Pancreas (tissue), 10 donors: ENCODE data around the gene KCNIP1. TPM values are rescaled to one million over a fixed set of nuclear protein-coding genes. Genes with fewer than 3 reads are reported as not detected.

ENCODE experiments used
- ATAC-seq, 4 donors: fragments of 200-7000 bp; cut with Tn5 transposase; one replicate each; pipeline versions ENCODE4 v1.8.0 to v1.9.1; 2020; ENCODE audit warnings: mild to moderate bottlenecking in 4 of 4, moderate library complexity in 4 of 4
- DNase-seq, 6 donors: peaks; one replicate each; pipeline ENCODE4 v3.0.0-alpha.2; 2020
- FAIRE-seq: peaks from 2 replicates; lab custom pipeline; 2012; peaks lifted over from hg19 to GRCh38; lab: Jason Lieb, UNC
- H3K27ac ChIP-seq, 4 donors: fragments of 200-600 bp; sonication (generic); 1 replicate in 3 of 4; 2 replicates in 1 of 4; pipeline versions ENCODE4 v1.5.0 to v1.8.0; 2020
- H3K27me3 ChIP-seq, 4 donors: fragments of 200-600 bp; one replicate each; pipeline ENCODE4 v1.8.0; 2021
- H3K36me3 ChIP-seq, 3 donors: fragments of 200-600 bp; sonication (generic) in 1 of 3; one replicate each; pipeline versions ENCODE4 v1.5.0 to v1.8.0; 2020 to 2021
- H3K4me1 ChIP-seq, 3 donors: fragments of 200-600 bp; one replicate each; pipeline ENCODE4 v1.8.0; 2021
- H3K4me3 ChIP-seq, 4 donors: fragments of 200-600 bp; sonication (generic) in 2 of 4; one replicate each; pipeline versions ENCODE4 v1.5.0 to v1.8.0; 2020 to 2021
- H3K9me3 ChIP-seq, 4 donors: fragments of 200-600 bp; one replicate each; pipeline ENCODE4 v1.8.0; 2021
- WGBS, 2 donors: extraction: QIAGEN DNeasy Blood & Tissue Kit; methylation state at CpG; one replicate each; pipeline ENCODE4 v1.1.7; 2013; 5-methylcytosine and 5-hydroxymethylcytosine counted together
- intact Hi-C, 3 donors: fragments of 100-400 bp; cut with DNase I; formaldehyde crosslinking; loops; one replicate each; pipeline versions ENCODE4 v1.11.1 to v1.14.2; 2022
- polyA plus RNA-seq, 2 donors: library from polyadenylated mRNA; stranded (reverse); fragments of 200-250 nt; gene quantifications; one replicate each; pipeline ENCODE4 v1.2.3, GENCODE V29; 2013
- total RNA-seq, 6 donors: library from RNA; stranded (reverse); fragmentation: NEBNext Ultra II Directional in 4 of 6; extraction: Animal tissue kit (Norgen Biotek cat#: 25700) in 4 of 6; gene quantifications; one replicate each; pipeline versions ENCODE4 v1.2.1 to v1.2.4, GENCODE V29; 2021 to 2023
- TF ChIP-seq, protein P1 (sequence below), 4 donors: fragments of 200-600 bp; sonication (generic) in 3 of 4; IDR thresholded peaks; one replicate each; pipeline versions ENCODE4 v1.5.0 to v1.8.0; 2021; ENCODE audit warnings: antibody characterized with exemption in 4 of 4
- donor health status: healthy with polysubstance abuse.
- donor health status: DM: no; HTN: no; CAD: no; lungs with moderate emphysema.
- donor health status: DM: no; HTN: no; CAD: no.
- donor health status: control.
- donor health status: control.
- donor health status: Bipolar disorder and iron deficiency.
- donor health status: DM: yes; HTN: yes; CAD: no.
- donor health status: DM: no; HTN: no; CAD: no.
- donor health status: DM: no; HTN: no; CAD: no.
- donor health status: DM: yes; HTN: yes; CAD: no.

KCNIP1 gene
- total and polyA plus RNA-seq, 8 donors: 0.31 to 10.3 (median 1.1) TPM

DNA sequence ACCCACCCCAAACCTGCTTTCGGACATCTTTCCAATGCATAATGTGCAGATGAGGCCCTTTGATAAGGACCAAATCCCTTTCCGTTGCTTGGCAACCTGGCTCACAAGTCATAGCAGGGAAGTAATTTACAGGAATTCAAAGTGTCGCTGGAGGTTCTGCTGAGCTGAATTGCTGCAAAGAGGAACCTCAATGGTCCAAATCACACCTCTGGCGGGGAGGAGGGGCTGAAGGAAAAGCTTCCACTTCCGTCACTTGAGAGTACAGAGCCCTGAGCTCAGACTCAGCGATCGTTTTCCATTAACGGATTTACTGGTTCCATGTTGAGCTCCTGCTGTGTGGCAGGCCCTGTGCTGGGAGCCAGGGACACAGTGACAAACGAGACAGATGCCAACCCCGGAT is 99.3 kb downstream of the KCNIP1 start:
- H3K4me3 ChIP-seq: no peak overlapping the region
- H3K9me3 ChIP-seq: no peaks in the 10 kb centered on the region
- 58 to 65% methylated on average over 10 of the region's 10 CpGs for WGBS, 2 donors
- H3K4me1 ChIP-seq: no peaks in the 10 kb centered on the region
- ATAC-seq (no peak), DNase-seq (no peak), FAIRE-seq (no peak)
- H3K27me3 ChIP-seq: no peaks in the 10 kb centered on the region
- H3K36me3 ChIP-seq: no peaks in the 10 kb centered on the region
- intact Hi-C loops: no loop called here
- TF ChIP-seq, protein P1, sequence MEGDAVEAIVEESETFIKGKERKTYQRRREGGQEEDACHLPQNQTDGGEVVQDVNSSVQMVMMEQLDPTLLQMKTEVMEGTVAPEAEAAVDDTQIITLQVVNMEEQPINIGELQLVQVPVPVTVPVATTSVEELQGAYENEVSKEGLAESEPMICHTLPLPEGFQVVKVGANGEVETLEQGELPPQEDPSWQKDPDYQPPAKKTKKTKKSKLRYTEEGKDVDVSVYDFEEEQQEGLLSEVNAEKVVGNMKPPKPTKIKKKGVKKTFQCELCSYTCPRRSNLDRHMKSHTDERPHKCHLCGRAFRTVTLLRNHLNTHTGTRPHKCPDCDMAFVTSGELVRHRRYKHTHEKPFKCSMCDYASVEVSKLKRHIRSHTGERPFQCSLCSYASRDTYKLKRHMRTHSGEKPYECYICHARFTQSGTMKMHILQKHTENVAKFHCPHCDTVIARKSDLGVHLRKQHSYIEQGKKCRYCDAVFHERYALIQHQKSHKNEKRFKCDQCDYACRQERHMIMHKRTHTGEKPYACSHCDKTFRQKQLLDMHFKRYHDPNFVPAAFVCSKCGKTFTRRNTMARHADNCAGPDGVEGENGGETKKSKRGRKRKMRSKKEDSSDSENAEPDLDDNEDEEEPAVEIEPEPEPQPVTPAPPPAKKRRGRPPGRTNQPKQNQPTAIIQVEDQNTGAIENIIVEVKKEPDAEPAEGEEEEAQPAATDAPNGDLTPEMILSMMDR (IDR thresholded peaks at IDR 0.05): no peak
- no peak overlapping the region for H3K27ac ChIP-seq

DNA sequence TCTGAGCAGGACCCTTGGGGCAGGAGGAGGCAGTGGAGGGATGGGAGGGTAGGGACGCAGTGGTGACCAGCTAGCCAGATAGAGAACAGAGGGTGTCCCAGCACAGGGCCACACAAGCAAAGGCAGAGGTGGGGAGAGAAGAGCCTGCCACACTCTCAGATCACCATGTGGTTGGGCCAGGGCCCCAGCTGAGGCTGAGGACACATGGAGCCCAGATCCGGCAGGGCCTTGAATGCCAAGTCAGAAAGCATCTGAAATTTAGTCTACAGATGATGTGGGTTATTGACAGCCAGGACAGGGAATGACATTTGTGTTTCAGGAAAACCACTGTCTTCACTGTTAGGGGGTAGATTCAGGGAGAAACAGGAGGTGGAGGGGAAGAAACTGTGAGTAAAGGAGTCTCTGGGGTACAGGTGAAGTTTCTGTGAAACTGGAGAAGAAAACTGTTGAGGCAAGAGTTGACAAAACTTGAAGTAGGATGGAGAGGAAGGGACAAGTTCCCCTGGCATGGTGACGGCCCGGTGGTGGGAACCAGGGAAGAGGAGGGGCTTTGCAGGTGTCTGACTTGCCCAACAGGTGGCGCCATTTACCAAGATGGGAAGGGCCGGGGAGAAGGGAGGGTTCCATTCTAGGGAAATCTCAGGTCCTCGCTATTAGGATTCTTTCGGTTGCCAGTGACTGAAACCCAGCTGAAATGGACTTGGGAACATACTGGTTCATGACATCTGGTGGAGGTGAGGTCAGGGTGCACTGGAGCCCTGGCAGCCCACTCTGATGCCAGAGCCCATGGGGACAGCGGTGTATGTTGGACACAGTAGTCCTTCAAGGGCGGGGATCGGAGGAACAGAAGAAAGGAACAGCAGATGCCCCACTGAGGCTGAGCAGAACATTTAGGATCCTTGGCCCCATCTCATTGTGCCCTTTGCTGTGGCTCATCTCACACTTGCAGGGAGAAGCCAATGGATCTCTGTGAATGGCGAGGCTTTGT is 100.1 kb downstream of the KCNIP1 start:
- FAIRE-seq: no peak

DNA sequence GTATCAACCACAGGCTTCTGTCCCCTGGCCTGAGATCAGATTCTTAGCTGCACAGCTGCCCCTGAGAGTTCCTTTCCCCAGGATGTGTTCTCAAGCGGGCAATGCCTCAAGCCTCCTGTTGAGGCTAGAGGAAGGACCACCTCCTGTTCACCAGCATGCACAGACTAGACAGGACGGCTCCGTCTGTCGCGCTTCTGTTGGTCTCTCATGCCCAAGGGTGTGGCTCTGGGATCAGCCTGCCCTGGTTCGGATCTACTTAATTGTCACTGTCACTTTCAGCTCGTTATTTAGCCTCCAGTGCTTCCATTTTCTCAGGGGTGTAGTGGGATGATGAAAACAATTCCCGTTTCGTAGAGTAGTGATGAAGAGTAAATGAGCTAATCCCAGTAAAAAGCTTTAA is 103.1 kb downstream of the KCNIP1 start:
- FAIRE-seq: no peak

More for the DNA sequence above, 100.1 kb downstream of the KCNIP1 start:
- no peaks in the 10 kb centered on the region for H3K27me3 ChIP-seq
- no peaks in the 10 kb centered on the region for H3K36me3 ChIP-seq
- DNase-seq (peak in 2 of 6 donors; percentile 15 to 39), ATAC-seq (peak in 3 of 4 donors; percentile 58 to 71 (median 64))
- H3K4me1 ChIP-seq: no peaks in the 10 kb centered on the region
- TF ChIP-seq, protein P1 (IDR thresholded peaks at IDR 0.05): peak in 2 of 4 donors; percentile 29 to 40
- H3K27ac ChIP-seq: no peak overlapping the region
- 50% methylated on average over 12 of the region's 12 CpGs for WGBS, 2 donors
- no peaks in the 10 kb centered on the region for H3K9me3 ChIP-seq
- H3K4me3 ChIP-seq: no peak overlapping the region
- intact Hi-C loops: no loop called here

DNA sequence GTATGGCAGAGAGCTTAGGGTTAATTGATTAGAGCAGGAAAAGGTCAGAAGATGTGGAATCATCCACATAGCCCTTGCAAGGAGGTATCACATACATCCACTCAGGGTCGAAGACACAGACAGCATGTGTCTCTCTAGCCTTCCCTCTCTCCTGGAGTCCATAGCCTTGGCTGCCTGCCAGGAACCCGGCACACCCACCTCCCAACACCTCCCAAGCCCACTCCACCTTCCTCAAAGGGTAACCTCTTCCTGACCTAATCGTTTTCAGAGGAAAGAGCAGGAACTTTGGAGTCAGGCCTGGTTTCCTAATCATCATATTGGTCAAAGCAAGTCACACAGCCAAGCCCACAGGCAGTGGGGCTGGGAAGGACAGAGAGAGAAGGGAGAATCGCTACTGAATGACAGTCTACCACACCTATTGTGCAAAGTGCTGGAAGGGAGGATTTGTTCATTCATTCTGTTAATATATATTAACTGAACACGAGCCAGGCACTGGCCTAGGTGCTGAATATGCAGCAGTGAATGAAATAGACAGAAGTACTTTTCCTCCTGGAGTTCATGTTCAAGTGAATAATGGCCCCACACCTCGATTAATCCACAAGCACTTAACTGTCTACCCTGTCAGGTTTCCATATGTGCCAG is 107.8 kb downstream of the KCNIP1 start:
- no peak overlapping the region for H3K27ac ChIP-seq
- no peaks in the 10 kb centered on the region for H3K9me3 ChIP-seq
- intact Hi-C loops: no loop called here
- TF ChIP-seq, protein P1 (IDR thresholded peaks at IDR 0.05): no peak
- H3K4me3 ChIP-seq: no peak overlapping the region
- 31 to 36% methylated on average over 6 of the region's 6 CpGs for WGBS, 2 donors
- ATAC-seq (no peak), DNase-seq (no peak), FAIRE-seq (no peak)
- no peaks in the 10 kb centered on the region for H3K27me3 ChIP-seq
- no peaks in the 10 kb centered on the region for H3K4me1 ChIP-seq
- no peaks in the 10 kb centered on the region for H3K36me3 ChIP-seq

More for the DNA sequence above, 103.1 kb downstream of the KCNIP1 start:
- Histone ChIP-seq H3K4me3 (no peak overlapping the region), H3K9me3 (no peaks in the 10 kb centered on the region), H3K36me3 (no peaks in the 10 kb centered on the region), H3K27me3 (no peaks in the 10 kb centered on the region), H3K27ac (no peak overlapping the region), H3K4me1 (no peaks in the 10 kb centered on the region)
- intact Hi-C loops: no loop called here
- 65 to 75% methylated on average over 9 of the region's 9 CpGs for WGBS, 2 donors
- DNase-seq: no peak
- TF ChIP-seq, protein P1 (IDR thresholded peaks at IDR 0.05): no peak
- ATAC-seq: no peak
